ENCODE data around the gene FBXL16. TPM values are rescaled to one million over a fixed set of nuclear protein-coding genes. Genes with fewer than 3 reads are reported as not detected.
"Not testable (repeated sequence)": the region's sequence is repeated elsewhere in the genome, so short reads cannot be mapped to it uniquely, and the experiment has no call there.

Gene FBXL16
- total RNA-seq, 4 donors from 2014 or later, result 5.8 to 7.5 (median 6.9) TPM

- Histone ChIP-seq H3K9me3 (no peaks in the 10 kb centered on the region), H3K4me1 (peaks cover 23 to 46% of the 10 kb centered on the region in 2 donors), H3K36me3 (no peaks in the 10 kb centered on the region), H3K27ac (no peak overlapping the region), H3K27me3 (no peaks in the 10 kb centered on the region), H3K4me3 (replicated peaks in 1 of 3) (peak overlapping the region; percentile 53 to 57 (median 53))
- DNase-seq, result peak in 1 of 2 donors; percentile 35
- WGBS, 2 donors, result 0 to 3% methylated on average over 2 to 19 of the region's 74 CpGs
- peak in 1 of 6 experiments; percentile 8 for TF ChIP-seq CTCF (IDR thresholded peaks at IDR 0.05)
- TF ChIP-seq POLR2A (IDR thresholded peaks at IDR 0.05), result no peak
- intact Hi-C loops (cut with DNase I), result loop anchor here (10.0 kb wide), 1 partner anchor 339 kb away; no protein-coding TSS in a partner anchor
Measured at GRCh38 chr16:715477-716199, 10.0 kb upstream of the FBXL16 start.

DNA sequence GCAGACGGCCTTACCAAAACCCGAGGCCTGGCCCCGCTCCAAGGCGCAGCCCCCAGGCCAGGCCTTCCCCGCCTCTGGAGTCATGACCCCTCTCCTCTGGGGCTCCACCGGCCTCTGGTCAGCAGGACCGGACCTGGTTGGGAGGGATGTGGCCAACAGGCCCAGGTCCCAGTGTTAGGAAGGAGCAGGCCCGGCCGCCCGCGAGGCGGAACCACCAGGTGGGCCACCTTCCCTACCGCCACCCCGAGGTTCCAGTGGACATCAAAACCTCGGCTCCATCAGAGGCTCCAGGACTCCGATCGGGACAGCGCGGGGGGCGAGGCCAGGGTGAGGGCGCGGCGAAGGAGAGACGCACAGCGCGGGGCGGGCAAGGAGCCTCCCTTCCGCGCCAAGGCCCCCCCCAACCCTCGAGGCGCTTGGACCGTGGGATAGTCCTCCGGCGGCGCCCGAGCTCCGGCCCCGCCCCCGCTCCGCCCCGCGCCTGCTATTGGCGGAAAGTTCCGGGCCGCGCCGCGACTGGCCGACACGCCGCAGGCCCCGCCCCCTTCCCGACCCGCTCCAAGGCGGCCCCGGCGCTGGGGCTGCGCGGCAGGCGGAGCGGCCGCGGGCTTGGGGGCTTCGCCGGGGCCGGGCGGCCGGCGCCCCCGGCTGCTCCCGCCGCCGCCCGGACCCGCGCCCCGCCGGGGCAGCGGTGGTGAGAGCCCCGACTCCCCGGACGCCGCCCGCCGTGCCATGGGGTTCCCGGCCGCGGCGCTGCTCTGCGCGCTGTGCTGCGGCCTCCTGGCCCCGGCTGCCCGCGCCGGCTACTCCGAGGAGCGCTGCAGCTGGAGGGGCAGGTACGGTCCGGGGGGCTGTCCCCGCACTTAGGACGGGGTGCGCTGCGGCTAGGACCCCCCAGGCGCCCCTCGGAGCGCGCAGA lies 9.2 kb upstream of the FBXL16 start, which contains the start of gene METRN:
METRN (plus strand) TSS at position 561 of the 919 bp plus-strand sequence; CDS start at position 733, 172 bp downstream.
- Histone ChIP-seq H3K4me3 (replicated peaks in 1 of 3) (peak within 1 kb of the TSS; percentile 53 to 57 (median 53)), H3K9me3 (no peaks in the 10 kb centered on the region), H3K36me3 (no peaks in the 10 kb centered on the region), H3K27ac (no peak within 1 kb of the TSS), H3K27me3 (no peaks in the 10 kb centered on the region), H3K4me1 (peaks cover 17 to 39% of the 10 kb centered on the region in 2 donors)
- WGBS, 2 donors, result 14 to 33% methylated on average over 3 to 15 of the region's 108 CpGs
- peak; percentile 94 to 96 for DNase-seq
- intact Hi-C loops (cut with DNase I), result loop anchor here (10.0 kb wide), 1 partner anchor 340 kb away; no protein-coding TSS in a partner anchor
- peak in 1 of 2 donors; percentile 46 for TF ChIP-seq POLR2A (IDR thresholded peaks at IDR 0.05)
- TF ChIP-seq CTCF (IDR thresholded peaks at IDR 0.05), result no peak

DNA sequence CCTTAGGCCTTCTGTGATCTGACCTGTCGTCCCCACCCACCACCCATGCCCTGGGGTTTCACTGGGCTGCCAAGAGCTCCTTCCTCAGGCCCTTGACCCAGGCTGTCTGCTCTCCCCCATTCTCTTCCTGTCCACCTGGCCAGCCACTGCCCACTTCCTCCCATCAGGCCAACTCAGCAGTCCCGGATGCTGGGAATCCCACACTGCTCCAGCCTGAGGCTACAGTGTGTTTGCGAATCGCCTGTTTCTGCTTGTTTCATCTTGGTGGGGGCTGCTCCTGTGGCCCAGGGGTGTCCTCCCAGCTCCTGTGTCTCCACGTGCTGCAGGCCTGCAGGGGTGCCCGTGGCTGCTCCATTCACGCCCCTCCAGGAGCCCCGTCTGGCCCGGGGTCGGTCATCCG lies 8.5 kb upstream of the FBXL16 start:
- intact Hi-C loops (cut with DNase I), result loop anchor here (10.0 kb wide), 1 partner anchor 341 kb away; no protein-coding TSS in a partner anchor
- H3K36me3 ChIP-seq, result no peaks in the 10 kb centered on the region
- 62 to 64% methylated on average over 9 to 10 of the region's 11 CpGs for WGBS, 2 donors
- no peak for TF ChIP-seq CTCF (IDR thresholded peaks at IDR 0.05)
- TF ChIP-seq POLR2A (IDR thresholded peaks at IDR 0.05), result no peak
- peak overlapping the region in 1 of 3 donors; percentile 31 for H3K4me3 ChIP-seq (replicated peaks in 1 of 3)
- H3K4me1 ChIP-seq, result peaks cover 15 to 33% of the 10 kb centered on the region in 2 donors
- no peaks in the 10 kb centered on the region for H3K27me3 ChIP-seq
- H3K27ac ChIP-seq, result no peak overlapping the region
- no peak for DNase-seq
- H3K9me3 ChIP-seq, result no peaks in the 10 kb centered on the region

GRCh38 chr16:712740-713250 lies 7.2 kb upstream of the FBXL16 start:
- intact Hi-C loops (cut with DNase I), result loop anchor here (10.0 kb wide), 1 partner anchor 342 kb away; no protein-coding TSS in a partner anchor
- not testable (repeated sequence) for H3K9me3 ChIP-seq; H3K27me3 ChIP-seq; DNase-seq; H3K27ac ChIP-seq; H3K4me3 ChIP-seq (replicated peaks in 1 of 3); H3K36me3 ChIP-seq
- peaks cover 15 to 22% of the 10 kb centered on the region in 2 donors for H3K4me1 ChIP-seq
- 54% methylated on average over 13 of the region's 13 CpGs for WGBS, 2 donors
- TF ChIP-seq CTCF (IDR thresholded peaks at IDR 0.05), result peak in 2 of 6 experiments; percentile 9 to 21
